CD4-positive, alpha-beta T cell treated with Interleukin-6 at 100 ng/mL for 8 hours (primary cell): ENCODE data around the gene MTREX.

Experiments
- DNase-seq: peaks from one replicate; pipeline ENCODE4 v3.0.0-alpha.2; 2020; ENCODE audit warnings: mixed read lengths, low spot score

MTREX gene

GRCh38 chr5:55324815-55325418 lies 17.1 kb downstream of the MTREX start:
- peak; percentile 16 for DNase-seq

GRCh38 chr5:55325621-55326020 lies 17.8 kb downstream of the MTREX start:
- no peak for DNase-seq

GRCh38 chr5:55327281-55327680 lies 19.5 kb downstream of the MTREX start:
- DNase-seq, result no peak

DNA sequence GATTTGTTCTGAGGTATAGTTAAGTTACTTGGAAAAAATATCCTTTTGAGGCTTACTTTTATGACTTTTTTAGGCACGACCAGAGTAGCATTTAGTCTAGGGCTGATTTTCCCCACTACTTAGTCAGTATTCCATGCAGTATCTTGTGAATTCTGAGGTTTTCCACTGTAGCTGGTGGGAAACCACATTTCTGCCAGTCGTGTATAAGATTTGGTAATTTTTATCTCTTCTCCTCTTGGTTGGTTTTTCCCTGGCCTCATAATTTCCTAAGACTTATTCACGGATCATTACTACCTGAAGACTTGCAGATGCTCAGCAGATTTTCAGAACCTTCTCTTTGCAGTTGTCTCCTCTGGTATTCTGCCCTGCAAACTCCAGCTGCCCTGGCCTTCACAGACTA lies 23.5 kb downstream of the MTREX start:
- no peak for DNase-seq

- no peak for DNase-seq
Measured at GRCh38 chr5:55333017-55333416, 25.2 kb downstream of the MTREX start.

GRCh38 chr5:55333811-55334210 lies 26.0 kb downstream of the MTREX start:
- no peak for DNase-seq

GRCh38 chr5:55338092-55338613 lies 30.4 kb downstream of the MTREX start:
- no peak for DNase-seq

GRCh38 chr5:55338810-55339243 lies 31.0 kb downstream of the MTREX start:
- DNase-seq, result no peak

DNA sequence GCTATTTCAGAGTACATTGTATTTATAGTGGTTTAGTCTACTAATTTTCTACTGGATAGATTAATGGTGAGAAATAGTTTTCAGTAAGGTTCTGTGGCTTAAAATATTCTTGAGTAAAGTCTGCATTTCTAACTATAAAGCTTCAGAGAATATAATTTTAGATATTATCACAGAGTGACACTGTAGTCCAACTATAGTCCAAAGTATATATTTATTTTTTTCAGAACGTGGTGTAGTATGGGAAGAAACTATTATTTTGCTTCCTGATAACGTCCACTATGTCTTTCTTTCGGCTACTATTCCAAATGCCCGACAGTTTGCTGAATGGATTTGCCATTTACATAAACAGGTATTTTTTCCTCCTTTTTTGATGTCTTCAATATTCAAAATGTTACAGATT lies 35.3 kb downstream of the MTREX start:
- DNase-seq, result no peak

DNA sequence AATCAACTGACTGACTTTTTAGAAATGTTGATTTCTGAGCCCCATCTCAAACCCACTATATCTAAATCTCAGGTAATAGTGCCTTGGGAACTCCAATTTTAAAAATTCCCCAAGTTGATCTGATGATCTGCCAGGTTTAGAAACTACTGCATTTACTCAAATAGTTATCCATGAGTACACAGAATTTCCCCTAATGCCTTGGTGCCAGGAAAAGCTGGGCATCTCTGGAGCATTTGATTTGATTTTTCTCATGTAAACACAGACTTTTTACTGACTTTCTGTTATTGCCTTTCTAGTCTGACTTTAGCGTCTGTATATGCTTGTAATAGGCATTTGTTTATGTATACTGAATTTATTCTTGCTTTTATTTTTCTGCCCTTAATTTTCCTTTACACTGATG lies 35.8 kb downstream of the MTREX start:
- no peak for DNase-seq

- peak; percentile 52 for DNase-seq
Measured at GRCh38 chr5:55344392-55344992, 36.7 kb downstream of the MTREX start.

- no peak for DNase-seq
Measured at GRCh38 chr5:55345327-55345726, 37.5 kb downstream of the MTREX start.

DNA sequence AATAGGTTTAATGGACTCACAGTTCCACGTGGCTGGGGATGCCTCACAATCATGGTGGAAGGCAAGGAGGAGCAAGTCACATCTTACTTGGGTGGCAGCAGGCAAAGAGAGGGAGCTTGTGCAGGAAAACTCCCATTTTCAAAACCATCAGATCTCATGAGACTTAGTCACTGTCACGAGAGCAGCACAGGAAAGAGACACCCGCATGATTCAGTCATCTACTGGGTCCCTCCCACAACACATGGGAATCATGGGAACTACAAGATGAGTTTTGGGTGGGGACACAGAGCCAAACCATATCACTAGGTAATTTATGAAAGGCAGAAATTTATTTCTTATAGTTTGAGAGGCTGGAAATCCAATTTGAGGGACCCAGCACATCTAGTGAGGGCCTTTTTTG lies 40.0 kb downstream of the MTREX start:
- DNase-seq, result no peak

DNA sequence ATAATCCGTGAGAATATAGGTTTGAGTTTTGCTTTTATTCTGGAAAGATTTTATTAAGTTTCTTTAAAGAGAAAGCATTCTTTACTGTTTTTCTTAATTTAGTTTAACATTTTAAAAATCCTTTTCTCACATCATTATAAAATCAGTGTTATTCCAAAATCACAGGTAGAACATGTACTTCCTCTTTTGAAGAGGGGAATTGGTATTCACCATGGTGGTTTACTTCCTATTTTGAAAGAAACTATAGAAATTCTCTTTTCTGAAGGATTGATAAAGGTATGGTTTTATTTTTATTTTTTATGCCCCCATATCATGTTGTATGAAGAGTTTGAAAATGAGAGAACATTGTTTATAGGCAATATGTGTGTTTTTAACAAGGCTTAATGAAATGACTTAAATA lies 43.0 kb downstream of the MTREX start:
- DNase-seq, result no peak

GRCh38 chr5:55356896-55357295 lies 49.1 kb downstream of the MTREX start:
- no peak for DNase-seq

- DNase-seq, result no peak
Measured at GRCh38 chr5:55360190-55360589, 52.4 kb downstream of the MTREX start.

DNA sequence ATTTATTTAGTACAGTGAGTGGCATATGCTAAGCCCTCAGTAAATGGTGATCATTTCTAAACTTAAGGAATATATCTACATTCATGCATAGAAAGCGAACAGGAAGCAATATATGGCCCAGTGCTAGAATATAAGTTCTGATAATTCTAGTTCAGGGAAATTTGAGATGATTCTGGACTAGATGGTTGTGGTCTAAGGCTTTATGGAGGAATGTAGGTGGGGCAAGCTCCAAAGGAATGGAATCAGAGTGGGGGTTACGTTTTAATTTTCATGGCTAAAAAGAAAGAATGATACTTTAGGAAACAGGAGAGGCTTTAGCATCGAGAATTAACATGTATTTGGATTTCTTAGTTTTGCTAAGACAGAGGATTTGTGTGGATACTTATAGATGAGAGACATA lies 56.1 kb downstream of the MTREX start:
- DNase-seq, result no peak

GRCh38 chr5:55364537-55365055 lies 56.8 kb downstream of the MTREX start:
- no peak for DNase-seq

- no peak for DNase-seq
Measured at GRCh38 chr5:55370291-55370925, 62.6 kb downstream of the MTREX start.

GRCh38 chr5:55371145-55371544 lies 63.4 kb downstream of the MTREX start:
- DNase-seq, result no peak

DNA sequence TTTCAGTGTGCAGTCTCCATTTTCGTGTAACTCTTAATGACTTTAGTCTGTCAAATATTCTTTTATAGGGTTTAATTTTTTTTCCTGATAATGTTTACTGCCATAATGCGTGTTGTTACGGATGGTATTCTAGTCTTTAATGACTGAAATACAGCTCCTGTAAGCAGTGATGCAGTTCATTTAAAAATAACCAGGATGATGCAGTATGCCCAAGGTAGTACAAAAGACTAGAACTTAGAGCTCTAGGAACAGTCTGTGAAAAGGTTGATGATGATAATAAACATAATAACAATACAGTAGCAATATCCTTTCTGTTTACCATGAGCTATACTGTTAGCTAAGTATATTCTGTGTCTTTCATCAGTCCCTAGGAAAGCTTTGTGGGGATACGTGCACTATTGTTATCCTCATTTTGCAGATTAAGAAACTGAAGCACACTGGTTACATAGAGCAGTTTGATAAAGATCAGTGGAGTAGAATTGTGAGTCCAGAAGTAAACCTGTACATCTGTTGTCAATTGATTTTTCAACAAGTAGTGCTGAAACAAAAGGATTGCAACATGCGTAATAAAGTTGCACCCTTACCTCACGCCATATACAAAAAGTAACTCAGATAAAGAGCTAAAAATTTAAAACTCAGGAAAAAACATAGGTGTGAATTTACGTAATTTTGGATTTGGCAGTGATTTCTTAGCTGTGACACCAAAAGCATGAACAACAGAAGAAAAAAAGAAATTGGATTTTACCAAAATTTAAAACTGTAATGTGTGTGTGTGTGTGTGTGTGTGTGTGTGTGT lies 64.5 kb downstream of the MTREX start:
- no peak for DNase-seq

- no peak for DNase-seq
Measured at GRCh38 chr5:55377810-55378209, 70.0 kb downstream of the MTREX start.
